ENCODE results near the gene FBXO34. TPM values are rescaled to one million over a fixed set of nuclear protein-coding genes. Genes with fewer than 3 reads are reported as not detected.

FBXO34 gene
- total and polyA plus RNA-seq, 10 of the 15 experiments (the other 5 are each of a cell fraction or from before 2014, with no cell fraction given), result 5.6 to 22.8 (median 17.6) TPM

DNA sequence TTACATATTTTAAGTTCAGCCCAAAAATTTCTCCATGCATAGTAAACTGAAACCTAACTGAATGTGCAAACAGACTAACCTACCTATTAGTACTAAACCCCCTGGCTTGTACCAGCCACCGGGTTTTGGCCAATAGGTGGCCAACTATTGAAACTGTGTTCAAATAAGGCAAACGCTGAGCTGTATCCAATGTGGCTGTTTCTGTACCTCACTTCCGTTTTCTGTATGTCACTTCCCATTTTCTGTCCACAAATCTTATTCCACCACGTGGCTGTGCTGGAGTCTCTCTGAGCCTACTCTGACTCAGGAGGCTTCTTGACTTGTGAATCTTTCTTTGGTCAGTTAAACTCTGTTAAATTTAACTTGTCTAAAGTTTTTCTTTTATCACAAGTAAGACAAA is 6.0 kb upstream of the FBXO34 start (continued):
- TF ChIP-seq SRF (IDR thresholded peaks at IDR 0.05; ENCODE audit: low read depth in 2 of 2, low read length in 2 of 2), result peak; percentile 25 to 78; a peak in 2 of 4 replicates
- TF ChIP-seq SPI1 (IDR thresholded peaks at IDR 0.05; ENCODE audit: borderline replicate concordance, insufficient read depth, low read depth, low read length), result peak; percentile 81
- TF ChIP-seq IKZF1 (conservative IDR thresholded peaks at IDR 0.05), result no peak
- TF ChIP-seq CREB1 (IDR thresholded peaks at IDR 0.05; ENCODE audit: low read depth), result peak; percentile 53; the same call in 1 of the 2 replicates
- TF ChIP-seq JUNB (IDR thresholded peaks at IDR 0.05), result no peak
- no peak for TF ChIP-seq EED (IDR thresholded peaks at IDR 0.05; ENCODE audit: low read depth)
- TF ChIP-seq PKNOX1 (IDR thresholded peaks at IDR 0.05), result no peak
- no peak for TF ChIP-seq POLR2AphosphoS2 (IDR thresholded peaks at IDR 0.05; ENCODE audit: low read depth, low read length)
- no peak for TF ChIP-seq IRF3 (IDR thresholded peaks at IDR 0.05)
- TF ChIP-seq RFX5 (IDR thresholded peaks at IDR 0.05; ENCODE audit: low read depth, low read length), result no peak
- TF ChIP-seq NFXL1 (IDR thresholded peaks at IDR 0.05; ENCODE audit: borderline replicate concordance), result no peak
- TF ChIP-seq ATF2 (IDR thresholded peaks at IDR 0.05; ENCODE audit: low read length), result no peak
- TF ChIP-seq SREBF2 (IDR thresholded peaks at IDR 0.05; ENCODE audit: low read length), result no peak
- TF ChIP-seq GABPA (IDR thresholded peaks at IDR 0.05; ENCODE audit: low read depth), result peak; percentile 78
- no peak; the same call in 1 of the 2 replicates for TF ChIP-seq CREM (IDR thresholded peaks at IDR 0.05; ENCODE audit: low read depth)
- no peak; a peak in 1 of 6 replicates for TF ChIP-seq CTCF (IDR thresholded peaks at IDR 0.05 in 2 of 3, conservative IDR thresholded peaks at IDR 0.05 in 1 of 3; ENCODE audit: control insufficient read depth in 2 of 3, extremely low read depth in 1 of 3, insufficient read depth in 1 of 3, low read depth in 3 of 3, low read length in 3 of 3)
- no peak for TF ChIP-seq ASH2L (IDR thresholded peaks at IDR 0.05; ENCODE audit: borderline replicate concordance, low read depth)
- no peak for TF ChIP-seq KAT2A (conservative IDR thresholded peaks at IDR 0.05; ENCODE audit: control insufficient read depth, low read depth, low read length)
- TF ChIP-seq NR2C2 (IDR thresholded peaks at IDR 0.05; ENCODE audit: borderline replicate concordance, control insufficient read depth, insufficient read length, low read depth), result no peak
- no peak for TF ChIP-seq BRCA1 (IDR thresholded peaks at IDR 0.05; ENCODE audit: low read depth, low read length)
- TF ChIP-seq ZNF207 (IDR thresholded peaks at IDR 0.05; ENCODE audit: borderline replicate concordance), result no peak
- TF ChIP-seq YY1 (IDR thresholded peaks at IDR 0.05; ENCODE audit: low read depth, low read length), result no peak
- TF ChIP-seq, protein P1, sequence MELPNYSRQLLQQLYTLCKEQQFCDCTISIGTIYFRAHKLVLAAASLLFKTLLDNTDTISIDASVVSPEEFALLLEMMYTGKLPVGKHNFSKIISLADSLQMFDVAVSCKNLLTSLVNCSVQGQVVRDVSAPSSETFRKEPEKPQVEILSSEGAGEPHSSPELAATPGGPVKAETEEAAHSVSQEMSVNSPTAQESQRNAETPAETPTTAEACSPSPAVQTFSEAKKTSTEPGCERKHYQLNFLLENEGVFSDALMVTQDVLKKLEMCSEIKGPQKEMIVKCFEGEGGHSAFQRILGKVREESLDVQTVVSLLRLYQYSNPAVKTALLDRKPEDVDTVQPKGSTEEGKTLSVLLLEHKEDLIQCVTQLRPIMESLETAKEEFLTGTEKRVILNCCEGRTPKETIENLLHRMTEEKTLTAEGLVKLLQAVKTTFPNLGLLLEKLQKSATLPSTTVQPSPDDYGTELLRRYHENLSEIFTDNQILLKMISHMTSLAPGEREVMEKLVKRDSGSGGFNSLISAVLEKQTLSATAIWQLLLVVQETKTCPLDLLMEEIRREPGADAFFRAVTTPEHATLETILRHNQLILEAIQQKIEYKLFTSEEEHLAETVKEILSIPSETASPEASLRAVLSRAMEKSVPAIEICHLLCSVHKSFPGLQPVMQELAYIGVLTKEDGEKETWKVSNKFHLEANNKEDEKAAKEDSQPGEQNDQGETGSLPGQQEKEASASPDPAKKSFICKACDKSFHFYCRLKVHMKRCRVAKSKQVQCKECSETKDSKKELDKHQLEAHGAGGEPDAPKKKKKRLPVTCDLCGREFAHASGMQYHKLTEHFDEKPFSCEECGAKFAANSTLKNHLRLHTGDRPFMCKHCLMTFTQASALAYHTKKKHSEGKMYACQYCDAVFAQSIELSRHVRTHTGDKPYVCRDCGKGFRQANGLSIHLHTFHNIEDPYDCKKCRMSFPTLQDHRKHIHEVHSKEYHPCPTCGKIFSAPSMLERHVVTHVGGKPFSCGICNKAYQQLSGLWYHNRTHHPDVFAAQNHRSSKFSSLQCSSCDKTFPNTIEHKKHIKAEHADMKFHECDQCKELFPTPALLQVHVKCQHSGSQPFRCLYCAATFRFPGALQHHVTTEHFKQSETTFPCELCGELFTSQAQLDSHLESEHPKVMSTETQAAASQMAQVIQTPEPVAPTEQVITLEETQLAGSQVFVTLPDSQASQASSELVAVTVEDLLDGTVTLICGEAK (IDR thresholded peaks at IDR 0.05; ENCODE audit: borderline replicate concordance), result peak; percentile 14; the same call in 1 of the 2 replicates

Data from GM12878 (cell line).